GM21526 (cell line): ENCODE data around the gene TMOD3.
"Not testable (repeated sequence)": the region's sequence is repeated elsewhere in the genome, so short reads cannot be mapped to it uniquely, and the experiment has no call there.

Source experiments
- ATAC-seq: cut with Tn5 transposase; IDR thresholded peaks from one replicate; pipeline ENCODE4 v1.9.1; 2021; ENCODE audit warnings: moderate library complexity; ENCODE audit not compliant: unreplicated experiment, low FRiP score

TMOD3 gene

GRCh38 chr15:51861557-51862359 lies 32.3 kb downstream of the TMOD3 start:
- no peak for ATAC-seq

- ATAC-seq: no peak
These were observed 33.7 kb downstream of the TMOD3 start for GRCh38 chr15:51863131-51863530.

- no peak for ATAC-seq
These were observed 35.1 kb downstream of the TMOD3 start for GRCh38 chr15:51864408-51865056.

- no peak for ATAC-seq
These were observed 35.9 kb downstream of the TMOD3 start for GRCh38 chr15:51865317-51865716.

GRCh38 chr15:51866161-51866560 lies 36.7 kb downstream of the TMOD3 start:
- ATAC-seq: no peak

GRCh38 chr15:51866751-51867150 lies 37.3 kb downstream of the TMOD3 start:
- ATAC-seq: no peak

- ATAC-seq: no peak
These were observed 39.6 kb downstream of the TMOD3 start for GRCh38 chr15:51869060-51869421.

- no peak for ATAC-seq
These were observed 41.3 kb downstream of the TMOD3 start for GRCh38 chr15:51870774-51871173.

GRCh38 chr15:51874751-51875644 lies 45.5 kb downstream of the TMOD3 start:
- ATAC-seq: no peak

- no peak for ATAC-seq
These were observed 46.7 kb downstream of the TMOD3 start for GRCh38 chr15:51876169-51876568.

- no peak for ATAC-seq
These were observed 49.3 kb downstream of the TMOD3 start for GRCh38 chr15:51878446-51879386.

- ATAC-seq: no peak
These were observed 50.1 kb downstream of the TMOD3 start for GRCh38 chr15:51879555-51879954.

- no peak for ATAC-seq
These were observed 53.9 kb downstream of the TMOD3 start for GRCh38 chr15:51883271-51883837.

- no peak for ATAC-seq
These were observed 54.6 kb downstream of the TMOD3 start for GRCh38 chr15:51884041-51884440.

- no peak for ATAC-seq
These were observed 55.2 kb downstream of the TMOD3 start for GRCh38 chr15:51884517-51885236.

- ATAC-seq: not testable (repeated sequence)
These were observed 56.3 kb downstream of the TMOD3 start for GRCh38 chr15:51885758-51886157.

- no peak for ATAC-seq
These were observed 58.6 kb downstream of the TMOD3 start for GRCh38 chr15:51887887-51888592.

- ATAC-seq: no peak
These were observed 59.2 kb downstream of the TMOD3 start for GRCh38 chr15:51888593-51889195.
